Esophagus squamous epithelium (tissue), 5 donors: ENCODE data around the gene AGBL5. TPM values are rescaled to one million over a fixed set of nuclear protein-coding genes. Genes with fewer than 3 reads are reported as not detected.

Source experiments
- DNase-seq: peaks from one replicate; lab custom pipeline; 2025; lab: John Stamatoyannopoulos, UW
- H3K27ac ChIP-seq, 4 donors: fragments of 200-600 bp; sonication (generic); one replicate each; pipeline ENCODE4 v1.5.1; 2016 to 2019; ENCODE audit warnings: mild to moderate bottlenecking in 1 of 4
- H3K27me3 ChIP-seq, 4 donors: fragments of 200-600 bp; sonication (generic); 1 replicate in 3 of 4; 2 replicates in 1 of 4; pipeline versions ENCODE4 v1.5.1 to v1.6.0; 2017 to 2021; ENCODE audit warnings: antibody characterized with exemption in 1 of 4
- H3K36me3 ChIP-seq, 3 donors: fragments of 200-600 bp; sonication (generic); one replicate each; pipeline ENCODE4 v1.5.1; 2016 to 2019
- H3K4me1 ChIP-seq, 3 donors: fragments of 200-600 bp; sonication (generic); one replicate each; pipeline ENCODE4 v1.5.1; 2017 to 2019
- H3K4me3 ChIP-seq, 4 donors: fragments of 200-600 bp; sonication (generic); 1 replicate in 3 of 4; 2 replicates in 1 of 4; pipeline ENCODE4 v1.5.1; 2016 to 2019; ENCODE audit warnings: mild to moderate bottlenecking in 2 of 4, moderate library complexity in 1 of 4
- H3K9me3 ChIP-seq, 3 donors: fragments of 200-600 bp; sonication (generic); one replicate each; pipeline ENCODE4 v1.5.1; 2016 to 2019
- POLR2A ChIP-seq, 4 donors: fragments of 450-650 bp; IDR thresholded peaks; one replicate each; pipeline ENCODE4 v1.6.1; 2017; ENCODE audit warnings: antibody characterized with exemption in 4 of 4, mild to moderate bottlenecking in 4 of 4, moderate library complexity in 3 of 4
- WGBS, 2 donors: methylation state at CpG; one replicate each; pipeline ENCODE4 v1.1.5; 2018; 5-methylcytosine and 5-hydroxymethylcytosine counted together
- intact Hi-C: fragments of 100-400 bp; cut with DNase I; formaldehyde crosslinking; loops from one replicate; pipeline ENCODE4 v1.15.0; 2022
- total RNA-seq, 4 donors: library from RNA; depleted of rRNA; stranded (reverse); fragments of >200 nt; gene quantifications; one replicate each; pipeline ENCODE4 v1.1.0, GENCODE V29; 2016
- TF ChIP-seq, protein P1 (sequence below), 6 experiments: fragments of 450-650 bp in 4 of 6; fragments of 200-600 bp in 2 of 6; sonication (generic) in 2 of 6; IDR thresholded peaks; one replicate each; pipeline ENCODE4 v1.5.1; 2016 to 2019; ENCODE audit warnings: antibody characterized with exemption in 6 of 6, mild to moderate bottlenecking in 4 of 6, moderate library complexity in 4 of 6
- donor health status: DM: yes; HTN: yes; CAD: no.

The AGBL5 gene
- total RNA-seq, 4 donors from 2014 or later: 4.7 to 12.4 (median 9.6) TPM

DNA sequence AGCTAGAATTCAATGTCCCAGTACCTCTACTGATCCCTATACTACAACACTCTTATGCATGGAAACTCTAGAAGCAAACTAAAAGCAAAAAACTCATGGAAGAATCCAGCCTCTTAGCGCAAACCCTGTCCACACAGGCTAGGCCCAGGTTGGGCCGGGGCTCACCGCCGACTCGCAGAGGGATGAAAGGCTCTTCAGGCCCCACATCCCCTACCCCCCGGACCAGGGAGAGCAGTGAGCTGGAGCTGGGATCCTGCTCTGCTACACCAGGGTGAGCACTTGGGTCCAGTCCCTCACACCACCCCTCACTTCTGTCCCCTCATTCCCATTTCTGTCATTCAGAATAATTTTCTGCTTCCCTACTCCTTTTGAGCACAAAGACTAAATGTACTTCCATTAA is 18.0 kb downstream of the AGBL5 start:
- no peaks in the 10 kb centered on the region for H3K9me3 ChIP-seq

DNA sequence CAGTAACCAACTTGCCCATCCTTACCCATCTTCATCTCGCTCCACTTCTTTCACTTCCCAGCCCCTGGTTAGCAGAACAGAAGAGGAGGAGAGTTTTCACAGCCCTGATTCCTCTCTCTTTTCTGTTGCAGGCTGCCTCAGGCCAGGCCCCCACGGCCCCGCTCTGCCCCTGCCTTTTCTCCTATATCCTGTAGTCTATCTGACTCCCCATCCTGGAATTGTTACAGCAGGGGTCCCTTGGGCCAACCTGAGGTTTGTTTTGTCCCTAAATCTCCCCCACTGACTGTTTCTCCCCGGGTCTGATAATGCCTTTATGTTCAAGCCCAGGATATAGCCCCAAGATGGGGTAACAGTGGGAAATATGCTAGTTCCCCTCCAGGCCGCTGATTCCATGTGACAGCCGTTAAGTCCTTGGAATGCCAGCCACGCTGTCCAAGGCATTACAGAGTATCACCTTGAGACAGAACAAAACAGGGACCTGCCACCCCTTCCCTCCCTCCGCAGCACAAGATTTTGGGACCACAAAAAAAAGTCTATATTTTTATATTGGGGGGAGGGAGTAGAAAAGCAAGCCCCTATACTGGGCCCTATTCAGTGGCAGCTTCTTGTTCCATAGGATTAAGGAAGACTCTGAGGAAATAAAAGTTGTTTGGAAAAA is 18.6 kb downstream of the AGBL5 start:
- H3K9me3 ChIP-seq: no peaks in the 10 kb centered on the region
- TF ChIP-seq, protein P1, sequence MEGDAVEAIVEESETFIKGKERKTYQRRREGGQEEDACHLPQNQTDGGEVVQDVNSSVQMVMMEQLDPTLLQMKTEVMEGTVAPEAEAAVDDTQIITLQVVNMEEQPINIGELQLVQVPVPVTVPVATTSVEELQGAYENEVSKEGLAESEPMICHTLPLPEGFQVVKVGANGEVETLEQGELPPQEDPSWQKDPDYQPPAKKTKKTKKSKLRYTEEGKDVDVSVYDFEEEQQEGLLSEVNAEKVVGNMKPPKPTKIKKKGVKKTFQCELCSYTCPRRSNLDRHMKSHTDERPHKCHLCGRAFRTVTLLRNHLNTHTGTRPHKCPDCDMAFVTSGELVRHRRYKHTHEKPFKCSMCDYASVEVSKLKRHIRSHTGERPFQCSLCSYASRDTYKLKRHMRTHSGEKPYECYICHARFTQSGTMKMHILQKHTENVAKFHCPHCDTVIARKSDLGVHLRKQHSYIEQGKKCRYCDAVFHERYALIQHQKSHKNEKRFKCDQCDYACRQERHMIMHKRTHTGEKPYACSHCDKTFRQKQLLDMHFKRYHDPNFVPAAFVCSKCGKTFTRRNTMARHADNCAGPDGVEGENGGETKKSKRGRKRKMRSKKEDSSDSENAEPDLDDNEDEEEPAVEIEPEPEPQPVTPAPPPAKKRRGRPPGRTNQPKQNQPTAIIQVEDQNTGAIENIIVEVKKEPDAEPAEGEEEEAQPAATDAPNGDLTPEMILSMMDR (IDR thresholded peaks at IDR 0.05): no peak
- TF ChIP-seq POLR2A (IDR thresholded peaks at IDR 0.05): no peak
- peaks cover 16 to 67% (median 38%) of the 10 kb centered on the region in 3 donors for H3K4me1 ChIP-seq
- peak overlapping the region; percentile 90 to 98 (median 94) for H3K27ac ChIP-seq
- H3K27me3 ChIP-seq: no peaks in the 10 kb centered on the region
- intact Hi-C loops: no loop called here
- WGBS, 2 donors: 85 to 86% methylated on average over 8 of the region's 8 CpGs
- no peak for DNase-seq
- H3K4me3 ChIP-seq: peak overlapping the region; percentile 70 to 96 (median 82)
- H3K36me3 ChIP-seq: peaks cover 0 to 52% (median 10%) of the 10 kb centered on the region in 3 donors

More for the DNA sequence above, 18.0 kb downstream of the AGBL5 start:
- no peak for TF ChIP-seq POLR2A (IDR thresholded peaks at IDR 0.05)
- no peak for DNase-seq
- intact Hi-C loops: no loop called here
- no peaks in the 10 kb centered on the region for H3K27me3 ChIP-seq
- H3K4me1 ChIP-seq: peaks cover 16 to 61% (median 32%) of the 10 kb centered on the region in 3 donors
- peaks cover 0 to 59% (median 10%) of the 10 kb centered on the region in 3 donors for H3K36me3 ChIP-seq
- H3K27ac ChIP-seq: peak overlapping the region in 1 of 4 donors; percentile 98
- H3K4me3 ChIP-seq: no peak overlapping the region
- 83 to 95% methylated on average over 6 of the region's 6 CpGs for WGBS, 2 donors

DNA sequence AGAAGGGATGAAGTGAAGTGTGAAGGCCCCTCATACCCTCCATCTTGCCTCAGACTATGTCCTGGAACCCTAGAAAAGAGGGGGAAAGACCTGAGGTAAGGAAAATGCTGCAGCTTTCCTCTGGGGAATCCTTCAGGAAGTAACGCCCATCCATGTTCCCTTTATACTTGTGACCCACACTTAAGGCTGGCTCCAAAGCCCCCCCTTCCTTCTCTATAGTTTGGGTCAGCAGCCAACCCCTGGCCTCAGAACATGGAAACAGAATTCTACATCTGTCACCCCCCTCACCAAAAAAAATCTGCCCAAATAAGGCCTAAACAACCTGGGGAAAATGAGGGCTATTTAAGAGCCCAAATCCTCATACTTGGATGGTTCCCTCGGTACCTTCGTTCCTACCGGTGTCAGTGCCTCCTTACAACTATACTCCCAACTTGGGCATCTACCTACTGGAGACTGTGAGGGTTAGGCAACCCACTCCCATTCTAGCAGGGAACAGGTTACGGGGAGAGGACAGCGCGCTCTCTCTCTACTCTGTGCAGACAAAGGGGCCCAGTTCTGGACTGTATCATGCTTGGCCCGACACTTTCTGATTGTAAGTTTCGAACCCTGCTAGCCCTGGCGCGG is 19.3 kb downstream of the AGBL5 start:
- intact Hi-C loops: no loop called here
- peak overlapping the region; percentile 70 to 96 (median 82) for H3K4me3 ChIP-seq
- WGBS, 2 donors: 2 to 5% methylated on average over 8 to 11 of the region's 11 CpGs
- H3K36me3 ChIP-seq: peaks cover 0 to 45% (median 10%) of the 10 kb centered on the region in 3 donors
- no peak for DNase-seq
- TF ChIP-seq POLR2A (IDR thresholded peaks at IDR 0.05): no peak
- TF ChIP-seq, protein P1 (IDR thresholded peaks at IDR 0.05): no peak
- no peaks in the 10 kb centered on the region for H3K27me3 ChIP-seq
- peak overlapping the region; percentile 90 to 98 (median 94) for H3K27ac ChIP-seq
- H3K9me3 ChIP-seq: no peaks in the 10 kb centered on the region
- H3K4me1 ChIP-seq: peaks cover 16 to 74% (median 45%) of the 10 kb centered on the region in 3 donors

DNA sequence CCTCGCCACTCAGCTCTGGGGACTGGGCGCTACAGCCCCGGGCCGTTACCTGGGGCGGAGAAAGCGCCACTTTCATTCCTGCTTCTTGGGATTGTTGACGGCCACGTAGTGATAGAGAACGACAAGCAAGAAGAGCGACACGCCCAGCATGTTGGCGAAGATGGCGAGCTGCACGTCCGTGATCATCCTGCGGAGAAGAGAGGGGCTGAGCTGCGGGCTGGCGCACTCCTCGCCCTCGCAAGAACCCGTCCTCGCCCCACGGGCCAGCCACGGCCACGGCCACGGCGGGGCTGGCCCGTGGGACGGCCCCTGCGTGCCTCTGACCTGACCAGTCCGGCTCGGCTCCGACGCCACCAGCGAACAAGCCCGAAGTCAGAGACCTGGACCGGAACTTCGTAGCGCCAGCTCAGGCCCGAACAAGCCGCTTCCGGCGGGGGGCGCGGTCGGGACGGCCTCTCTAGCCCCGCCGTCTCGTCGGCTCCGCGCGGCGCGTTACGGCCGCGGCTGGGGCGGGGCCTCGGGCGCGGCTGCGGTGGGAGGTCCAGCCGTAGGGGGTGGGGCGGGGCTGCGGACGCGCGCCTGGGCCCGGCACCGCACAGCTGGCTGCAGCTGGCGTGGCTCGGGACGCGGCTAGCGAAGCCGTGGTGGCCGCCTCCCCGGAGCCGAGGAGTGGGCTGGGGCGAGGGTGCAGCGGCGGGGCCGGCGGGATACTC is 20.0 kb downstream of the AGBL5 start, which contains the start of gene OST4:
Gene OST4, minus strand, starts transcription at position 378 of the 713 bp plus-strand sequence.
- peaks cover 0 to 39% (median 10%) of the 10 kb centered on the region in 3 donors for H3K36me3 ChIP-seq
- peak within 1 kb of the TSS; percentile 70 to 96 (median 82) for H3K4me3 ChIP-seq
- no peaks in the 10 kb centered on the region for H3K27me3 ChIP-seq
- H3K4me1 ChIP-seq: peaks cover 16 to 80% (median 45%) of the 10 kb centered on the region in 3 donors
- DNase-seq: peak; percentile 31
- H3K27ac ChIP-seq: peak within 1 kb of the TSS; percentile 90 to 98 (median 94)
- no peaks in the 10 kb centered on the region for H3K9me3 ChIP-seq
- TF ChIP-seq POLR2A (IDR thresholded peaks at IDR 0.05): peak in 3 of 4 donors; percentile 60 to 85 (median 76)
- TF ChIP-seq, protein P1 (IDR thresholded peaks at IDR 0.05): peak in 2 of 6 experiments; percentile 6 to 23
- intact Hi-C loops: no loop called here
- WGBS, 2 donors: 0% methylated on average over 4 of the region's 86 CpGs; no CpG with 5 or more reads in 1 of the 2 donors

DNA sequence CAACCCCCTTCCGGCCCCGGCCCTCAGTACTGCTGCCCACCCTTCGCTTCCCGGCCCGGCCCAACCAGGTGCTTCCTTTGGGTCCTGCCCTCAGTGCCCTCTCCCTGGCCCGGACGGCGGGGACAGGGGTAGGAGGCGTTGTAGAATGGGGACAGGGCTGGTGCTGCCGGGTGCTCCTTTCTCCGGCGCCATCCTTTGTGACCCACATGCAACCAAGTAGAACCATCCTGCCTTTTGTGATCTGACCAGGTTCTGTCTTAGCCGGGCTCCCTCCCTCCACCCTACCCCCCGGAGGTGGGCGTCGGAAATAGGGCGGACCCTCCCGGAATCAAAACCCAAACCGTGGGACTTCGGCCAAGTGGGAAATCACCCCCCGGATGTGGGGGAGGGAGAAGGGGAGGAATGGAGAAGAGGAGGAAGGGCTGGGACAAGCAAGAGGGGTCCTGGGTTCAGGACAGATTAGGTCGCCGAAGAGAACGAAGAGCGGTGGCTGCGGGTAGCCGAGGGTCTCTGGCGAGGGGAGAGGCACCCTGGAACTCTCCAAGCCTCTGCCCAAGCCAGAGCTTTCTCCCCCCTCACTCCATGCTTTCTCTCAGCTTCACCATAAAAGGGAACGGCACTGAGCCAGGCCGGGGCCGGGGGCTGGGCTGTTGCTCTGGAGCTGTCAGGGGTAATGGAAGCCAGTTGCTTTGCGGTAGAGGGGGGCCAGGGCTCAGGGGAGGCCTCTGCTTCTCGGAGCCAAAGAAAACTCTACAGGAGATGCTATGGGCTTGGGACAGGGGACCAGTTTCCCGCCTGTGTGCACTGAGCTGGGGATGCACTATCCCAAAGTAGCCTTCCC is 20.7 kb downstream of the AGBL5 start:
- peak overlapping the region; percentile 70 to 96 (median 82) for H3K4me3 ChIP-seq
- 10 to 24% methylated on average over 10 to 11 of the region's 34 CpGs for WGBS, 2 donors
- TF ChIP-seq, protein P1 (IDR thresholded peaks at IDR 0.05): no peak
- TF ChIP-seq POLR2A (IDR thresholded peaks at IDR 0.05): no peak
- no peaks in the 10 kb centered on the region for H3K27me3 ChIP-seq
- no peaks in the 10 kb centered on the region for H3K9me3 ChIP-seq
- peaks cover 16 to 87% (median 45%) of the 10 kb centered on the region in 3 donors for H3K4me1 ChIP-seq
- DNase-seq: no peak
- peak overlapping the region; percentile 90 to 98 (median 94) for H3K27ac ChIP-seq
- peaks cover 0 to 31% (median 10%) of the 10 kb centered on the region in 3 donors for H3K36me3 ChIP-seq
- intact Hi-C loops: no loop called here
